HG02973 (cell line): ENCODE measurements around the gene EML6.
"Not testable (repeated sequence)": the region's sequence is repeated elsewhere in the genome, so short reads cannot be mapped to it uniquely, and the experiment has no call there.

Experiments
- ATAC-seq: cut with Tn5 transposase; IDR thresholded peaks from one replicate; pipeline ENCODE4 v1.9.1; 2021; ENCODE audit warnings: moderate library complexity; ENCODE audit not compliant: unreplicated experiment

Gene EML6

DNA sequence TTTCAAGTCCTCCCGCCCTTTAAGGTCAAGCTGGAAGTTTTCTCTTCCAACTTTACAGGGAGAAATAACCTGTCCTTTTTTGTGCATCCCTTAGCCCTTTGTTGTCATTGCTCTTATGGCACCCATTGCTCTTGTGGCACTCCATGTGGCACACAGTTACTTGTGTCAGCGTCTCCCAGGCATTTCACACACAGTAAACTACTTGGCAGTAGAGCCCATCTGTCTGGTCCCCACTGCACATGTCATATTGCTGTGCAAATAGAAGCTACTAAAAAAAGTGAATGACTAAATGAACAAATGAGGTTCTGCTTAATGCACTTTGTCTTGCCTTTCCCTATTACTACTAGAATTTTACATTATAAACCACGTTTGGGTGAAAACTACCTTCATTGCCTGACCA lies 149.3 kb downstream of the EML6 start:
- ATAC-seq = no peak

DNA sequence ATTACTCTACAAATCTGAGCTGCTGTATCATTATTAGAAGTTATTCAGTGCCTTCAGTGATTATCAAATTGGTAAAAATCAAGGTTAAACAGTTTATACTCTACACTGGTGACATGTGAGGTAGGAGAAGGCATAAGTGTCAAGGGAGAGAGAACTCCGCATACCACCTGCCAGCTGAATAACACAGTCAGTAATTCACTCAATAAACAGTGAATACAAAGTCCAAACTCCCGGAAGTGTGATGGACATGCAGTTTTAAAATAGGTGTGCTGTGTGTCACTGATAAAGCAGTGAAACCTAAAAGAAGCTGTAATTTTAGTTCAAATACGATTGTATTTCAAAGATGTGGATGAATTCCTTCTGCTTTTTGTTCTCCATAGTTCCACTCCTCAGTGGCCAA lies 149.8 kb downstream of the EML6 start:
- not testable (repeated sequence) for ATAC-seq

DNA sequence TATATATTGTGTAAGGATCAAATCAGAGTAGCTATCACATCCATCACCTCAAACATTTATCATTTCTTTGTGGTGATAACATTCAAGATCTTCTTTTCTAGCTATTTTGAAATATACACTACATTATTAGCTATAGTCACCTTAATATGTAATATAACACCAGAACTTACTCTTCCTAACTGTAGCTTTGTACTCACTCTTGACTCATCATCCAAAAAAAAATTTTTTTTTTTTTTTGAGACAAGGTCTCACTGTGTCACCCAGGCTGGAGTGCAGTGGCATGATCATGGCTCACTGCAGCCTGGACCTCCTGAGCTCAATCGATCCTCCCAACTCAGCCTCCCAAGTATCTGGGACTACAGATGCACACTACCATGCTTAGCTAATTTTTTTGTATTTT lies 153.3 kb downstream of the EML6 start:
- ATAC-seq = no peak

DNA sequence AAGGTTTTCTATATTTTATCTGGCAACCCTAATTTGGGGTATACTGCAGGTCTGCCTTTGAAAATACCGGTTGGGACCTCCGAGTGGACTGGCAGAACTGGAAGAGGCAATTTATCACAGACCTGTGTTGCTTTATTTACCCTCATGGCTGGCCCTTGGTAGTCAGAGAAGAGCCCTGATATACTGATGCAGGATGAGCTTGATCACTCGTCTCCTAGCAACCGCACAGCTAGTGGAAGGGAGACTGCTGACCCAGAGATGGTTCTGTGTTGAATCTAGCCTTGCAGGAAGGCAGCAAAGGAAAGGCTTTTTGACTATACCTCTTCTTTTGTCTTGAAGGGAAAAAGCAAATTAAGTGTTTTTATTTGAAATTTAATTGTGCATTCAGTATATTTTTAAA lies 154.7 kb downstream of the EML6 start:
- no peak for ATAC-seq

DNA sequence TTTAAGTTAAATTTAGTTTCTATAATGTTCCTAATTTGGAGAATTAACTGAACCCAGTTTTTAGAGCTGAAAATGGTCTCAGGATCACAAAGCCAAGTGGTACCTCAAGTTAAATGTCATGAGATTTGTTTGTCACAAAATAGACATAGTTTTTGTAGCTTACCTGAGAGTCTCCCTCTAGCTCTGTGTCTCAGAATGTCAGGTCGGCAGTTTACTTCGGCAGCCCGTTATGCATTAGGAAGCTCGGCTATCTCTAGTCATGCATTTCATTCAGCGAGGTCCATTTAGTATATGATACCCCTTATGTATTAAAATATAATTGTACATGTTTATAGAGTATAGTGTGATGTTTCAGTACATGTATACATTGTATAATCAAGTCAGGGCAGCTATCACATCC lies 155.6 kb downstream of the EML6 start:
- no peak for ATAC-seq

DNA sequence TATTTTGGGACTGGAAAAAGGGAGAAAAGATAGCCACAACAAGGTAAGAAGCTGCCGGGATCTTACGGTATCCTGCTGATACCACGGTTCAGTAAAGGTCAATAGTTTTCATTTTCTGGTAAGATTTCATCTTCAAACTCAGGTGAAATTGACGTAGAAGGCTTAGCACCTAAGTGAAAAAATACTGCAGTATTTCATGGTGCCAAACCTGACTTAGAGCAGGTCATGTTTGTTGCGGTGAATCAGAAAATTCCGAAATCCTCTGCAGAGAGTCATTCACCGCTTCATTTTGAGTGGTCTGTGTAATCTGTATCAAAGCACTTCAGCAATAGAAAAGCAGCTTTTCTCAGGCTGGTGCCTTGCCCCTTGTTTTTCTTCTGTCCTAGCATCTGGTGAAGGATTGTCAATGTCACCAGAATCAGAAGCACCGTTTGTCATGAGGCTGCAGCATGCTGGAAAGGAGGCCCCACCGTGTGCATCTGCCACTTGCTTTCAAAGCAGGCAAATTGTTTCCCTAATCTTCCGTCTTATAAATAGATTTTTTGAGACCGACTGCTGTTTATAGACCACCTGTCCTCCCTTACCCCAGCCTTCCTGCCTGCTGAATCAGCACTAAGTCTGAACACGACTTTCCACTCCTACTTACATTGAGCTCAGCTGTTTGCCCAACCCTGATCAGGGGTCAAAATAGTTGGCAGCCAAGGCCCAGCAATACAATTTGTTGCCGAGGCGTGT lies 156.3 kb downstream of the EML6 start:
- no peak for ATAC-seq

DNA sequence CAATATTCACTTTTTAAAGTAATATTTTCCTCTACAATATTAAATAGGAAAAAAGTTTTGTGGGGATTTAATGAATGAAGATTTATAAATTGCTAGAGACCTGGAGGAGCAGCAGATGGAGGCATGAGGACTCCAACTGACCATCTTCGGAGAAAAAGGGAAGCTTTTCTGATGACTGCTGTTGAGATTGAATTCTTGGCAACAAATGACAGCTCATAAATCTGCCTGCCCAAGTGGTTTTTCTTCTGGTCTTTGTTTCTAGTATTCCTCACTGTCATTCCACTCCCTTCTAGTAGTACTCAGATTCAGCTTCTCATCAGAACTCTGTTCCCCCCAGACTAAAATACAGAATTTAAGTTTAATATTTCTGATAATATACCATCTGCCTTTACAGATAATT lies 157.0 kb downstream of the EML6 start:
- no peak for ATAC-seq

DNA sequence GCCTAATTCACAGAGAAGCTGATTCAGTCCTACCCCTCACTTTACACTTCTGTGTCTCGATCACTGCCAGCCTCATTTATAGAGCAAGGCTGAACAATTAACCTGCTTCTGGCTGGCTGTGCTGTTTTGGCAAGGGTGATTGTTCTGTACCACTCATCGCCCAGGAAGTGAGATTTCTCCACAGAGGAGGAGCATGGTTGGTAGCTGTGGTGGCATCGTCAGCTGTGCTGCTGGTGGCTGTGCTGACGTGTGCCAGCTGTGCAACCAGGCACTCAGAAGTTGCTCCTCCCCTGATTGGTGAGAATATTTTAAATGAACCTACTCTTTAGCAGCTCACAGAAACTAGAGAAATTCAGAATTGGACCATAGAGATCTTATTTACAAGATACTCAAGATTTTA lies 158.3 kb downstream of the EML6 start:
- ATAC-seq = no peak

DNA sequence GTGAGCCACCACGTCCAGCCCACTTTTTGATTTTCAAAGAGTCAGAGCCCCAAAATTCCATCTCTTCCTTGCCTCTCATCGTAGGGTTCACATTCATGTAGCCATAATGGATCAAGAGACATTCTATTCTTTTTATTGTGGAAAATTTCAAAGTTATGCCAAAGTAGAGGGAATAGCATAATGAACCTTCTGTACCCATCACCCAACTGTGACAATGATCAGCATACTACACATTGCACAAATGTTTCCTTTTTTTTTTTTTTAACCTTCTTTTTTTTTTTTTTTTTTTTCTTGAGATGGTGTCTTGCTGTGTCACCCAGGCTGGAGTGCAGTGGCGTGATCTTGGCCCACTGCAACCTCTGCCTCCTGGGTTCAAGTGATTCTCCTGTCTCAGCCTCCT lies 162.4 kb downstream of the EML6 start:
- ATAC-seq = no peak

DNA sequence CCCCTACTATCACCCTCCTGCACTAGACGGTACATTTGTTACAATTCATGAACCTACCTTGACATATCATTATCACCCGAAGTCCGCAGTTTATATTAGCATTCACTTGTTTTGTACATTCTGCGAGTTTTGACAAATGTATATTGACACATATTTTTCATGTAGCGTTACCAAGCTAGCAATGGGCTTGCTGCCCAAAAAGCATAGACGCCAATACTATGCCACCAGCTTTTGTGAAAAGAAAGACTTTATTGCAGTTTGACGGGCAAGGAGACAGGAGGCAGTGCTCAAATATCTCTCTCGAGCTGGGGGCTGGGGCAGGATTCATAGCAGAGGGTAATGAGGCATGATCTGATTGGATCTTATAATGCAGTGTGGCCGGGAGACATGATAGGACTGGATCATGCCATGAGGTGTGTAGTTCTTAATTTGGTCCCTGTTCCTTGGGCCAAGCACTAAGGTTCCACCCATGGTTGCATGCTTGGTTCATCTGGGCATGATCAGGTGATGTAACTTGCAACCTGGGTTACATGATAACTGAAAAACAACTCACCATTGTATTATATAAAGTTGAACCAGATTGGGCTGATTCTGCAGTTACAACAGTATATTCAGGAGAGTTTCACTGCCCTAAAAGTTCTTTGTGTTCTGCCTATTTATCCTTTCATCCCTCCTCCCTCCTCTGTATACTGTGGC lies 164.5 kb downstream of the EML6 start:
- ATAC-seq = no peak

DNA sequence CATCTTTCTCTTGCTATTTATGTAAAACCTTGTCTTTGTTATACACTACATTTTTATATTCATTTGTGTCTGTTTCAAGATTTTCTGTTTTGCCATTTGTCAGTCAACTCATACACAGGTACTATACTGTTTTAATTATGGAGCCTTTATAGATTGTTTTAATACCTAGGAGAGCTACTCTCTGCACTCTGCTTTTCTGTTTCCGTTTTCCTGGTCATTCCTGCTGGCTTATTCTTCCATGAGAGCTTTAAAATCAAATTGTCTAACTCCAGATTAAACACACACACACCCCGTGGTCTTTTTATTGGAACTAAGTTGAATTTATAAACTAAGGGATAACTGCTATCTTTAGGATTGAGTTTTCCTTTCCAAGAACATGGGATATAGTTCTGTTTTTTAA lies 165.6 kb downstream of the EML6 start:
- ATAC-seq = no peak

DNA sequence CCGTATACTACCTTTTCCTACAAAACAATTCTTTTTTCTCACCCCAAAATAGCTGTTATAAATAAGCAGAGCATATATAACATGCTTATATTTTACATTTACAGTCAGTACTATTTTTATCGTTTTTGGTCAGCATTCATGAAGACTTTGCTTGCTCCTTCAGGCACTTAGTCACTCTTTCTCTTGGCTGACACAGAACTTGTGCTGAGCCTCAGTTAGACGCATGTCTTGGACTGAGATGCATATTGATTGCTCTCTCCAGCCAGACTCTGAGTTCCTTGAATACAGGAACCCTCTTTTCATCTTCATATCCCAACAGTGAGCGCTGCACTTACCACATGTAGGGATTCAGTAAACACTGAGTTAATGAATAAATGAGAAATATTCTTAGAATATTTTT lies 168.4 kb downstream of the EML6 start:
- no peak for ATAC-seq

DNA sequence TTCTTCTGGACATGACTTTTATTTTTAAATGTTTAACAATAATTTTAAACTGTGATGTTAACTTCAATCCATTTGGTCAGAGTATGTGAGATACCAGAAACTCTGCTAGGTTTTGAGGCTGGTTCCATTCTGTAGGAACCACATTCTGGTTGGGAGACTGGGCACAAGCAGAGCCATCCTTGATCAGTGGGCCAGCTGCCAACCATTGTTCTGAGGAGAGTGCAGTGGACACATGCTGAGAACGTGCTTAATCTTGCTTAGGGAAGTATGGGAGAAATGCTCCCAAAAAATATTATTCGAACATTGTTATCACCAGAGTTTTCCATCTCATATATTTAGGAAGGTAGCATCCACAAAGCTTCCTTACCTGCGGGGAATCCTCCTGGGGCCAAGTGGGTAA lies 171.0 kb downstream of the EML6 start:
- no peak for ATAC-seq

DNA sequence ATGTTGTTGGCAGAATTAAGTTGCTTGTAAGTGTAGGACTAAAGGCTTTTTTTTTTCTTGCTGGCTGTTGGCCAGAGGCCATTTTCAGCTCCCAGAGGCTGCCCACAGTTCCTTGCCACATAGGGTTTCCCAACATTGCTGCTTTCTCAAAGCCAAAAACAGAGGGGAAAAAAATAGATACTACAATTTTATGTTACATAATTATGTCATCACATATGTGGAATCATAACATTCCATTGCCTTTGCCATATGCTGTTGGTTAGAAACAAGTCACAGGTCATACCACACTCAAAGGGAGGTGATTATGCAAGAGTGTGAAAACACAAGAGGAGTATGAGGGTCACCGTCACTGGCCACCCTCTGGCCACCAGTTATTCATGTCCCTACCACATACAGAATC lies 172.3 kb downstream of the EML6 start:
- no peak for ATAC-seq

DNA sequence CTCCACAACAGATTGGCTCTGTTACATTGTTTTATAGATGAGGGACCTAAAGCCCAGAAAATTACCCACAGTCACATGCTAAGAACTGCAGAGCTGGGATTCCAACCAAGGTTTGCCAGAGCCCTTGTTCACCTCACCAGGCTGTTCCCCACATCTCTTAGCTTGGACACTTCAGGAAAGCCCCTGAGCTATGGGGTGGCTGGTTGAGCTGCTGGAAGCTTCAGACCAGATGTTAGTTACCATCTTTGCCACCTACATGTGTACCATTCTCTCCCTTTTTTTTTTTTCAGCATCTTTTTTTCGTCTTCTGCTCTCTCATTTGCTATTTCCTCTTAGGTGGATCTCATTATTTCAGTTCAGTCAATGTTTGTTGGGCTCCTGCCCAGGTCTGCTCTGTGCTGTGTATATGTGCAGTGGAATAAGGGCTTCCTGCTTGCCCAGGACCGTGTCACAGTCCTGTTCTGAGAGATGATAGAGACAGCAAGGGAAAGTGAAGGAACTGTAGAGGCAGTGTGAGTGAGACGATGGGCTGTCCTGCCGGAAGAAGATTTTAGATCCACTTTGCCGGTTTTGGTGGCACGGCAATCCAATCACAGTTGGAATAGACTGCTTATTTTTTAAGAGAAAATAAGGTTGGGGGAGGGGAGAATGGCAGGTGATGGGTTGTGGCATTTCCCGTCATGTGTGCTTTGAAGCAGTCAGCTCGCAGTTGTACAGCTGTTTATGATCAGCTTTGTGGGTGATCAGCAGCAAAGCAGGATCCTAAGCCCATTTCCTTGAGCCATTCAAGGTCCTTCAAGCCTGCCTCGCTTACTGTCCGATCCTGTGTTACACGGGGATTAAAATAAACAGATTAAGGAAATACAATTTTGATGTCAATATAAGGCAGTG lies 174.2 kb downstream of the EML6 start:
- no peak for ATAC-seq

DNA sequence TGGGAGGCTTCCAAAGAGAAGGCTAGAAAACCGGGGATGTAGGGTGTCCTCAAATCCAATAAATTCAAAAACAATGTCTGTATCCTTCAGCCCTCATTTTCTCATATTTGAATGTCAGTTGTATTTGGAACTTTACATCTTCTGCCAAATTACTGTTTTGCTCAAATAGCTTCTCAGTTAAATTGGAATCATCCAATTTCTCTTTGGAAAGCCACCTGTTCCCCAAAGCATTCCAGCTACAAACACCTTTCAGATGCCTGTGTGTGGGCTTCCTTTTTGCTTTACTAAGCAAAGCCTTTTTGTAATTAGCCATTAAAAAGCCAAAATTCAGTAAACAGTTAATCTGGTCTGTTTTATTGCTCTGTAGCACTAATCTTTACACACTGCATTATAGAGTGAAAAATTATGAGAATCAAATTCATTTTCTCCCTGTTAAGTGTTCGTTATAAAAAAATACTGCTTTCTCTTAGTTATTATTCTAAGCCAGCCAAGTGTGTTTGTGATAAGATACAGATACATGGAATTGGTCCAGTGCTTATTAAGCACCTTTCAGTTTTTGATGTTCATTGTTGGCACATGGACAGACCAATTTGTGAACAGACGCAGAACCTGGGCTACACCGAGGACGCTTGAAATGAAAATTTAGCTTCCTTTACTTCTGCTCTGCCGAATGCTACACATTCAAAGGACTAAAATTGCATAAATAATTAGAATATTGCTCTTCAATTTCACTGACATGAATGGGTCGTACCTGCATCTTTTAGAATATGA lies 175.2 kb downstream of the EML6 start:
- no peak for ATAC-seq

DNA sequence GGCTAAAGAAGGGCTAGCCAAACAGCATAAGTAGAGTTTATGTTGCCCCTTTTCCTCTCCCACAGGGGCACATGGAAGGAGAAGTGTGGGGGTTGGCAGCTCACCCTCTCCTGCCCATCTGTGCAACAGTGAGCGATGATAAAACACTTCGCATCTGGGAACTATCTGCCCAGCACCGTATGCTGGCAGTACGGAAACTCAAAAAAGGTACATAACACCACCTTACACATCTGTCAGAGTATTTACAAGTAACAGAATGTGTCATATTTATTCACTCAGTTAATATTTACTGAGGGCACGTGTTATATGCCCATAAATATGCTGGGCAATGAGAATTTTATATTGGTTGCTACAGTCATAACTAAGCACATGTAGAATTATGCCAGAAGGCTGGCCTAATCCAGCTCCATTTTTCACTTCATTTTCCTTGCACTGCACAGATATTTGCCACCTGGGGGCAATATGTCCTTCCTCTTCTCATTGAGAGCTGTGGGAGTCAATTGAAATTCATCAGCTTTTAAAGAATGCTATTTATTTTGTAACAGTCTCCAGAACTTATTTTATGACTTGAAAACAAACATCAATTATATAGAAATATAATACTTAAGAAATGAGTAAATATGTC lies 176.2 kb downstream of the EML6 start:
- no peak for ATAC-seq

DNA sequence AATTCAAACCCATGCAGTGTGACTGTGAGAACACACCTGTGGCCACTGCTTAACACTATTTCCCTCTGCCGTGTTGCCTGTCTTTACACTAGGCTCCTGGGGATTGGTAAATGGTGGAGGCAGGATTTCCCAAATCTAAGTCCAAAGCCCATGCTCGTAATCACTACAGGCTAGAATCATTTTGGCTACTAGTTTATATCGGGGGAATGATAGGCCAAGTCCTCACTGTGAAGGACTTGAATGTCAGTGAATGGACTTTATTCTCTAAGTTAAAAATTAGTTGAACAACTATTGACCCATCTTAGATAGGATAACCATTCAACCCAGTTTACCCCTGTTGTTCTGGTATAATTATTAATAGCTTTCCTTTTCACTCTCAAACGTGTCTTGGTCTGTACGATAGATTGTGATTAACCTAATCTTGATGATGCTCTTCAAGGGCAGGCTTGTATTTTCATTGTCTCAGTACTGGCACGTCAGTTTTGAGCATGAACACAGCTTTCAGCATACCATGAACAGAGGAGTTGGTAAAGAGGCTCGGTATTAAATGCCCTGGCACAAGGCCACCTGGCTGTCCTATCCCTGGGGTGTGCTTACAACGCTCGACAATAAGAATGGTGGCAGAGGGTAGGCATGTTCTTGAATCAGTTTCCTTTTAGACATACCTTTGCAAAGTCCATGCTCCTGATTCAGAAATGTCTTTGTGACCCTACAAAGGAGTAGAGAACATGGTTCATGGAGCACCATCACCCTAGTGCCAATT lies 177.9 kb downstream of the EML6 start:
- no peak for ATAC-seq

DNA sequence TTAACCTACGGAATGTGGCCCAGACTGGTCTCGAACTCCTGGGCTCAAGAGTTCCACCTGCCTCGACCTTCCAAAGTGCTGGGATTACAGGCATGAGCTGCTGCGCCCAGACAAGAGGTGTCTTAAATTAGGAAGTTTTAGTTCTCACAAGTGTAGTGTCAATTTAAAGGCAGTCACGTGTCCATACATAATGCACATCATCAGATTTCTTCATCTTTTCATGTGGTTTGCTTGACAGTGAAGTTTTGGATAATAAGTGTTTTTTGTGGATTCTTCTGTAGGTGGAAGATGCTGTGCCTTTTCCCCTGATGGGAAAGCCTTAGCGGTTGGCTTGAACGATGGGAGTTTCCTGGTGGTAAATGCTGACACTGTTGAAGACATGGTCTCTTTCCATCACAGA lies 179.3 kb downstream of the EML6 start:
- no peak for ATAC-seq
